PC-9 (cell line): ENCODE data around the gene PSD4.

Source experiments
- EZH2 ChIP-seq: fragments of 200-600 bp; sonication (generic); IDR thresholded peaks from 2 replicates; pipeline ENCODE4 v1.8.0; 2017; ENCODE audit warnings: antibody characterized with exemption, low read depth
- TF ChIP-seq, protein P1 (sequence below): fragments of 200-600 bp; sonication (generic); conservative IDR thresholded peaks from 2 replicates; pipeline ENCODE4 v1.6.1; 2017; ENCODE audit warnings: mixed run types, antibody characterized with exemption, mild to moderate bottlenecking, moderate library complexity

DNA sequence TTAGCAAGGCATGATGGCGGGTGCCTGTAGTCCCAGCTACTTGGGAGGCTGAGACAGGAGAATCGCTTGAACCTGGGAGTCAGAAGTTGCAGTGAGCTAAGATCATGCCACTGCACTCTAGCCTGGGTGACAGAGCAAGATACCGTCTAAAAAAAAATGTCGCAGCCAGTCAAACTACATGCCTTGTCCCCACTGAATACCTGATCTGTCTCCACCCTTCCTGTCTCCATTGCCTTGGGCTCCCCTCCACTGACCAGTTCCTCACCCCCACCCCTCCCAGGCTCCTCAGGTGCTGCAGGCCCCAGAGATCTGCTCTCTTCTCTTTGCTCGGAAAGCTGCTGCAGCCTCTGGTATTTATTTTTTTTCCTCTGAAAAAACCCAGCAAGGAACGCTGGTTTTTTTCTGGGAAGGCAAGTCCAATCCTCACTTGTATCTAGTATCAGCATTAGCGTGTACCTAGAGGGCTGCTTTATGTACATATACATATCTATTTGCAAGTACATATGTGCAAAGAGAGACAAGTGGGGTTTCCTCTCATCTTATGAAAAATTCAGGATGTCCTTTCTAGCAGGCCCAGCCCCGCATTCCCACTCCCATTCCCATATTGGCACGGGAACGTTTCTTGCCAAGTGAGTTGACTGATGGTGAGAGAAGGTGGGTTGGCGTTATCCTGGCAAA, 4.4 kb downstream of the PSD4 start:
- TF ChIP-seq, protein P1, sequence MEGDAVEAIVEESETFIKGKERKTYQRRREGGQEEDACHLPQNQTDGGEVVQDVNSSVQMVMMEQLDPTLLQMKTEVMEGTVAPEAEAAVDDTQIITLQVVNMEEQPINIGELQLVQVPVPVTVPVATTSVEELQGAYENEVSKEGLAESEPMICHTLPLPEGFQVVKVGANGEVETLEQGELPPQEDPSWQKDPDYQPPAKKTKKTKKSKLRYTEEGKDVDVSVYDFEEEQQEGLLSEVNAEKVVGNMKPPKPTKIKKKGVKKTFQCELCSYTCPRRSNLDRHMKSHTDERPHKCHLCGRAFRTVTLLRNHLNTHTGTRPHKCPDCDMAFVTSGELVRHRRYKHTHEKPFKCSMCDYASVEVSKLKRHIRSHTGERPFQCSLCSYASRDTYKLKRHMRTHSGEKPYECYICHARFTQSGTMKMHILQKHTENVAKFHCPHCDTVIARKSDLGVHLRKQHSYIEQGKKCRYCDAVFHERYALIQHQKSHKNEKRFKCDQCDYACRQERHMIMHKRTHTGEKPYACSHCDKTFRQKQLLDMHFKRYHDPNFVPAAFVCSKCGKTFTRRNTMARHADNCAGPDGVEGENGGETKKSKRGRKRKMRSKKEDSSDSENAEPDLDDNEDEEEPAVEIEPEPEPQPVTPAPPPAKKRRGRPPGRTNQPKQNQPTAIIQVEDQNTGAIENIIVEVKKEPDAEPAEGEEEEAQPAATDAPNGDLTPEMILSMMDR = no peak
- no peak for TF ChIP-seq EZH2
